NCI-H82 treated with DMSO at 0.1 percent for 48 hours (cell line): Measurements from ENCODE around the gene ARSA.

Experiments
- DNase-seq: peaks from one replicate; lab custom pipeline; 2025; ENCODE audit not compliant: unreplicated experiment; lab: John Stamatoyannopoulos, UW

The ARSA gene

GRCh38 chr22:50581031-50581949 lies 46.7 kb downstream of the ARSA start:
- DNase-seq: no peak

GRCh38 chr22:50579752-50580151 lies 48.2 kb downstream of the ARSA start:
- no peak for DNase-seq

DNA sequence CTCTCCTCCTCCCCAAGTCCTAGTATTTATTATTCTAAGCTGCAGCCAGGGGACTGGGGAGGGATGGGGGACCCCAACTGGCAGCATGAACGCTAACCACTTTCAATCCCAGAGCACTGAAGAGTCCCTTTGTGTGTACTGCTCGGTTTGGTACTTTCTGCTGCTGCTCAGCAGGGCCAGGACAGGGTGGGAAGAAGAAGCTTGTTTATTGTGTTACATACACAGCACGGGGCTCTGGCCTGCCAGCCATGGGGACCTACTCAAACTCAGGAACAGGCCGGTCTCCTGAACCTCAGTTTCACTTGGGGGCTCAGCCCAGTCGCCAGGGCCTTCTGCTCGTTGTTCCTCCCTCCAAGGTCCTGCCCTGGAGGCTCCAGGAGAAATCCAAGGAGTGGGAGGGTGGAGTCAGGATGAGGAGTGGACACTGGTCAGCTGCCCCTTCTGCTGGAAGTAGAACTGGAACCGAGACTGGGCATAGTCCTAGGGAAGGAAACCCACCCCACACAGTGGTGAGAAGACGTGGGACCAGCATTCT lies 49.1 kb downstream of the ARSA start:
- no peak for DNase-seq

GRCh38 chr22:50577987-50578775 lies 49.8 kb downstream of the ARSA start, which contains the start of gene CPT1B:
Gene CPT1B (minus strand): TSS chr22:50578427. CDS start chr22:50577915, 512 bp downstream.
- DNase-seq: no peak

DNA sequence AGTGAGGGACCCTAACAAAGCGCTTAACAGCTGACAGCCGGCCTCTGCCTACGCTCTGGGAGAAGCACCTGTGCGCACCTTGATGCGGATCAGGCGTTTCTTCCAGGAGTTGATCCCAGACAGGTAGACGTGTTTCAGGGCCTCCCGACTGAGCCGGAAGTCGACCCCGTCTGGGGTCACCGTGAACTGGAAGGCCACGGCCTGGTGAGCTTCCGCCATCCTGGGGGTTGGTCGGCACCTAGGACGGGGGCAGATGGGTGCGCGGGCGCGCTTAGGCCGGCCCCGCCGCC lies 50.3 kb downstream of the ARSA start:
- DNase-seq: no peak

- no peak for DNase-seq
These were observed 50.9 kb downstream of the ARSA start for GRCh38 chr22:50576806-50577696.

DNA sequence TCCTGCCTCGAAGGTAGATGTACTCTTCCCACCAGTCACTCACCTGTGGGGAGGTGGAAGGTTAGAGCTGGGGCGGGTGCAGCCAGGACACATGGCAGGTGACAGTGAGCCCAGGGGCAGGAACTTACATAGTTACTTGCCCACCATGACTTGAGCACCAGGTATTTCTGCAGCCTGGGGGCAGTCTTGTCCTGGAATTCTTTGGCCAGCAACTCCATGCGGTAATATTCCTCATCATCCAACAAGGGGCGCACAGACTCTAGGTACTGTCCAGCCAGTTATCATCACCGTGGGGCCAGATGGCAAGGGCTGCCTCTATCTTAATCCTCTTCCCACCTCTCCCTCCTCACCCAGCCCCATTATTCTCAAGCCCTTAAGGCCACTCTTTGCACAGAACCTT lies 51.9 kb downstream of the ARSA start:
- DNase-seq: peak; percentile 84

- DNase-seq: no peak
These were observed 52.5 kb downstream of the ARSA start for GRCh38 chr22:50575426-50575941.
